ENCODE data around the gene KCNJ6. TPM values are rescaled to one million over a fixed set of nuclear protein-coding genes. Genes with fewer than 3 reads are reported as not detected.

The KCNJ6 gene
- total and polyA plus RNA-seq, 2 of the 8 experiments (the other 6 are each of a cell fraction or from before 2014, with no cell fraction given), result 0.51 to 1.2 TPM

- Histone ChIP-seq H3K4me3 (ENCODE audit: extremely low read depth in 1 of 4, insufficient read depth in 2 of 4, low read depth in 3 of 4, low read length in 4 of 4) (no peak overlapping the region), H4K91ac (replicated peaks; ENCODE audit: insufficient read length, low read length) (no peak overlapping the region), H3K9ac (replicated peaks in 1 of 4; ENCODE audit: extremely low read depth in 1 of 4, low read depth in 3 of 4, low read length in 3 of 4) (no peak overlapping the region), H4K8ac (ENCODE audit: extremely low read depth, insufficient read depth, low read length) (no peak overlapping the region), H4K5ac (ENCODE audit: insufficient read length, low read depth, low read length) (no peak overlapping the region), H2BK12ac (ENCODE audit: low read depth, low read length) (no peak overlapping the region), H3K23ac (ENCODE audit: insufficient read length) (no peak overlapping the region), H2BK5ac (ENCODE audit: low read depth, low read length) (no peak overlapping the region), H3K18ac (ENCODE audit: extremely low read depth, low read length) (no peak overlapping the region), H3K9me3 (ENCODE audit: insufficient read depth in 2 of 2, low read depth in 1 of 2, low read length in 1 of 2) (no peaks in the 10 kb centered on the region), H3K4ac (replicated peaks; ENCODE audit: insufficient read length, low read depth, low read length) (no peak overlapping the region), H3K27ac (ENCODE audit: low read depth, low read length) (no peak overlapping the region), H2BK15ac (ENCODE audit: low read length) (no peak overlapping the region), H4K20me1 (replicated peaks in 1 of 2; ENCODE audit: control insufficient read depth in 1 of 2, insufficient read depth in 2 of 2, low read length in 2 of 2) (no peaks in the 10 kb centered on the region), H2AK5ac (ENCODE audit: low read depth, low read length) (no peak overlapping the region), H3K23me2 (ENCODE audit: low read depth, low read length) (no peaks in the 10 kb centered on the region), H3K4me1 (replicated peaks in 1 of 4; ENCODE audit: control insufficient read depth in 3 of 4, insufficient read depth in 4 of 4, low read length in 3 of 4) (no peaks in the 10 kb centered on the region), H3K27me3 (replicated peaks in 1 of 4; ENCODE audit: control insufficient read depth in 3 of 4, extremely low read depth in 1 of 4, insufficient read depth in 3 of 4, low read length in 3 of 4) (no peaks in the 10 kb centered on the region), H3K36me3 (ENCODE audit: control insufficient read depth in 2 of 4, insufficient read depth in 4 of 4, low read length in 3 of 4) (no peaks in the 10 kb centered on the region), H2BK120ac (replicated peaks; ENCODE audit: low read depth, low read length) (no peak overlapping the region), H3K4me2 (ENCODE audit: insufficient read depth in 1 of 2, low read depth in 2 of 2, low read length in 2 of 2) (no peak overlapping the region), H3K56ac (replicated peaks; ENCODE audit: insufficient read length, low read depth, low read length) (no peak overlapping the region), H3K14ac (ENCODE audit: insufficient read length) (no peak overlapping the region), H2BK20ac (ENCODE audit: low read length) (no peak overlapping the region), H3K79me1 (ENCODE audit: low read depth, low read length) (no peaks in the 10 kb centered on the region), H3K79me2 (ENCODE audit: control insufficient read depth in 1 of 2, insufficient read depth in 2 of 2, low read length in 2 of 2) (no peaks in the 10 kb centered on the region), H2AFZ (ENCODE audit: low read length) (no peak overlapping the region)
- CTCF ChIA-PET (ENCODE audit: partially characterized antibody), result interaction anchor here (1.0 to 1.5 kb wide), 2 partner anchors 11 to 70 kb away, joined by 3 to 4 read pairs; no protein-coding TSS in a partner anchor
- no peak for DNase-seq (ENCODE audit: low read depth in 1 of 2, low spot score in 2 of 2)
- FAIRE-seq, result no peak
- POLR2A ChIA-PET (ENCODE audit: partially characterized antibody), result no interaction called here
- 89% methylated on average over 6 of the region's 6 CpGs; no CpG with 5 or more reads in 1 of the 2 experiments for WGBS, 2 experiments (ENCODE audit: extremely low coverage in 1 of 2, insufficient coverage in 1 of 2, insufficient read length in 1 of 2, insufficient replicate concordance in 2 of 2, low coverage in 1 of 2, low lambda C conversion rate in 2 of 2, missing lambda C conversion rate in 1 of 2)
- no peak for TF ChIP-seq BCL11A (IDR thresholded peaks at IDR 0.05; ENCODE audit: low read depth in 2 of 2, low read length in 2 of 2)
- TF ChIP-seq CHD2 (IDR thresholded peaks at IDR 0.05; ENCODE audit: low read length), result no peak
- no peak for TF ChIP-seq YY1 (IDR thresholded peaks at IDR 0.05; ENCODE audit: low read depth, low read length)
- TF ChIP-seq USF2 (IDR thresholded peaks at IDR 0.05; ENCODE audit: low read length), result no peak
These were observed 344.8 kb downstream of the KCNJ6 start for GRCh38 chr21:37571442-37571841.
